ENCODE results near the gene HOMER2. TPM values are rescaled to one million over a fixed set of nuclear protein-coding genes. Genes with fewer than 3 reads are reported as not detected.

The HOMER2 gene
- total and polyA plus RNA-seq, 9 of the 15 experiments (the other 6 are each of a cell fraction or from before 2014, with no cell fraction given), result 0.13 to 0.47 (median 0.29) TPM; not detected in 1

DNA sequence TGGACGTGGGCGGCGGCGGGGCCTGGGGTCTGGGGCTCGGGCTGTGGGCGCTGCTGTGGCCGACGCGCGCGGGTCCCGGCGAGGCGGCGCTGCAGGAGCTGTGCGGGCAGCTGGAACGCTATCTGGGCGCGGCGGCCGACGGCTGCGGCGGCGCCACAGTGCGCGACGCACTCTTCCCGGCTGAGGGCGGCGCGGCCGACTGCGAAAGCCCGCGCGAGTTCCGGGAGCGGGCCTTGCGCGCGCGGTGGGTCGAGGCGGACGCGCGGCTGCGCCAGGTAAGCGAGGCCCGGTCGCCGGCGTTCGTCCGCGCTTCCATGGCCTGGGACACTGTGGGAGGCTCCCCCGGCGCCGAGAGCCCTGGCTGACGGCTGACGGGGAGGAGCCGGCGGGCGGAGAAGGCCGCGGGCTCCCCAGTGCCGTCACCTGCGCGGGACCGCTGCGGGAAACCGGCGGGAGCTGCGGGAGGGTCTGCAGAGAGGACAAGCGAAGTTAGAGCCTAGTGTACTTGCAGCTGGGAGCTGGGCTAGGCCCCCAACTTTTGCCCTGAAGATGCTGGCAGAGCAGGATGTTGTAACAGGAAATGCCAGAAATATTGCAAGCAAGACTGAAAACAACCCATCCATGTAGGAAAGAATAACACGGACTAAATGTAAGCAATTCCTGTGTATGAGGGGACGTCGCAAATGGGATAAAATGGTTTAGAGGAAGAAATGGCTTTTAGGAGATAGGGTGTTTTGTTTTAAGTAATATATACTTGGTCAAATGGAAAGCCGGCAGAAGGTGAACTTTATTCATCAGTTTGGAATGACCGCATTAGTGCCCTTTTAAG lies 142.2 kb downstream of the HOMER2 start (continued):
- peak; percentile 83; the same call in 1 of the 2 replicates for TF ChIP-seq GATAD2B (IDR thresholded peaks at IDR 0.05; ENCODE audit: borderline replicate concordance)
- TF ChIP-seq TGIF2 (CRISPR knock-in tag; IDR thresholded peaks at IDR 0.05), result no peak
- TF ChIP-seq TAF15 (IDR thresholded peaks at IDR 0.05; ENCODE audit: low read depth, low read length), result no peak
- TF ChIP-seq, protein P1, sequence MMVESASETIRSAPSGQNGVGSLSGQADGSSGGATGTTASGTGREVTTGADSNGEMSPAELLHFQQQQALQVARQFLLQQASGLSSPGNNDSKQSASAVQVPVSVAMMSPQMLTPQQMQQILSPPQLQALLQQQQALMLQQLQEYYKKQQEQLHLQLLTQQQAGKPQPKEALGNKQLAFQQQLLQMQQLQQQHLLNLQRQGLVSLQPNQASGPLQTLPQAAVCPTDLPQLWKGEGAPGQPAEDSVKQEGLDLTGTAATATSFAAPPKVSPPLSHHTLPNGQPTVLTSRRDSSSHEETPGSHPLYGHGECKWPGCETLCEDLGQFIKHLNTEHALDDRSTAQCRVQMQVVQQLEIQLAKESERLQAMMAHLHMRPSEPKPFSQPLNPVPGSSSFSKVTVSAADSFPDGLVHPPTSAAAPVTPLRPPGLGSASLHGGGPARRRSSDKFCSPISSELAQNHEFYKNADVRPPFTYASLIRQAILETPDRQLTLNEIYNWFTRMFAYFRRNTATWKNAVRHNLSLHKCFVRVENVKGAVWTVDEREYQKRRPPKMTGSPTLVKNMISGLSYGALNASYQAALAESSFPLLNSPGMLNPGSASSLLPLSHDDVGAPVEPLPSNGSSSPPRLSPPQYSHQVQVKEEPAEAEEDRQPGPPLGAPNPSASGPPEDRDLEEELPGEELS (CRISPR knock-in tag; IDR thresholded peaks at IDR 0.05; ENCODE audit: borderline replicate concordance), result 0 out of 2 replicates have a peak, but pooled peaks have one; percentile 11
- TF ChIP-seq IRF2 (CRISPR knock-in tag; IDR thresholded peaks at IDR 0.05), result no peak
- TF ChIP-seq, protein P2, sequence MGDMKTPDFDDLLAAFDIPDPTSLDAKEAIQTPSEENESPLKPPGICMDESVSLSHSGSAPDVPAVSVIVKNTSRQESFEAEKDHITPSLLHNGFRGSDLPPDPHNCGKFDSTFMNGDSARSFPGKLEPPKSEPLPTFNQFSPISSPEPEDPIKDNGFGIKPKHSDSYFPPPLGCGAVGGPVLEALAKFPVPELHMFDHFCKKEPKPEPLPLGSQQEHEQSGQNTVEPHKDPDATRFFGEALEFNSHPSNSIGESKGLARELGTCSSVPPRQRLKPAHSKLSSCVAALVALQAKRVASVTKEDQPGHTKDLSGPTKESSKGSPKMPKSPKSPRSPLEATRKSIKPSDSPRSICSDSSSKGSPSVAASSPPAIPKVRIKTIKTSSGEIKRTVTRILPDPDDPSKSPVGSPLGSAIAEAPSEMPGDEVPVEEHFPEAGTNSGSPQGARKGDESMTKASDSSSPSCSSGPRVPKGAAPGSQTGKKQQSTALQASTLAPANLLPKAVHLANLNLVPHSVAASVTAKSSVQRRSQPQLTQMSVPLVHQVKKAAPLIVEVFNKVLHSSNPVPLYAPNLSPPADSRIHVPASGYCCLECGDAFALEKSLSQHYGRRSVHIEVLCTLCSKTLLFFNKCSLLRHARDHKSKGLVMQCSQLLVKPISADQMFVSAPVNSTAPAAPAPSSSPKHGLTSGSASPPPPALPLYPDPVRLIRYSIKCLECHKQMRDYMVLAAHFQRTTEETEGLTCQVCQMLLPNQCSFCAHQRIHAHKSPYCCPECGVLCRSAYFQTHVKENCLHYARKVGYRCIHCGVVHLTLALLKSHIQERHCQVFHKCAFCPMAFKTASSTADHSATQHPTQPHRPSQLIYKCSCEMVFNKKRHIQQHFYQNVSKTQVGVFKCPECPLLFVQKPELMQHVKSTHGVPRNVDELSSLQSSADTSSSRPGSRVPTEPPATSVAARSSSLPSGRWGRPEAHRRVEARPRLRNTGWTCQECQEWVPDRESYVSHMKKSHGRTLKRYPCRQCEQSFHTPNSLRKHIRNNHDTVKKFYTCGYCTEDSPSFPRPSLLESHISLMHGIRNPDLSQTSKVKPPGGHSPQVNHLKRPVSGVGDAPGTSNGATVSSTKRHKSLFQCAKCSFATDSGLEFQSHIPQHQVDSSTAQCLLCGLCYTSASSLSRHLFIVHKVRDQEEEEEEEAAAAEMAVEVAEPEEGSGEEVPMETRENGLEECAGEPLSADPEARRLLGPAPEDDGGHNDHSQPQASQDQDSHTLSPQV (IDR thresholded peaks at IDR 0.05), result no peak
- TF ChIP-seq RBBP5 (IDR thresholded peaks at IDR 0.05; ENCODE audit: borderline replicate concordance, insufficient read depth, low read length, poor library complexity, severe bottlenecking), result peak; percentile 73
- no peak for TF ChIP-seq SMARCA5 (IDR thresholded peaks at IDR 0.05)
- no peak for TF ChIP-seq CBX3 (IDR thresholded peaks at IDR 0.05; ENCODE audit: borderline replicate concordance in 1 of 2, low read length in 2 of 2)
- no peak for TF ChIP-seq SLC30A9 (CRISPR knock-in tag; IDR thresholded peaks at IDR 0.05)
- no peak for TF ChIP-seq JUNB (CRISPR knock-in tag; conservative IDR thresholded peaks at IDR 0.05)
- no peak for TF ChIP-seq MECOM (CRISPR knock-in tag; IDR thresholded peaks at IDR 0.05)
- no peak for TF ChIP-seq RHOXF2B (CRISPR knock-in tag; conservative IDR thresholded peaks at IDR 0.05)
- TF ChIP-seq, protein P3, sequence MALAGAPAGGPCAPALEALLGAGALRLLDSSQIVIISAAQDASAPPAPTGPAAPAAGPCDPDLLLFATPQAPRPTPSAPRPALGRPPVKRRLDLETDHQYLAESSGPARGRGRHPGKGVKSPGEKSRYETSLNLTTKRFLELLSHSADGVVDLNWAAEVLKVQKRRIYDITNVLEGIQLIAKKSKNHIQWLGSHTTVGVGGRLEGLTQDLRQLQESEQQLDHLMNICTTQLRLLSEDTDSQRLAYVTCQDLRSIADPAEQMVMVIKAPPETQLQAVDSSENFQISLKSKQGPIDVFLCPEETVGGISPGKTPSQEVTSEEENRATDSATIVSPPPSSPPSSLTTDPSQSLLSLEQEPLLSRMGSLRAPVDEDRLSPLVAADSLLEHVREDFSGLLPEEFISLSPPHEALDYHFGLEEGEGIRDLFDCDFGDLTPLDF (CRISPR knock-in tag; IDR thresholded peaks at IDR 0.05), result no peak; the same call in 1 of the 2 replicates
- peak; percentile 55 for TF ChIP-seq GABPA (tag; conservative IDR thresholded peaks at IDR 0.05; ENCODE audit: low read depth)
- TF ChIP-seq RBM15 (IDR thresholded peaks at IDR 0.05; ENCODE audit: insufficient read depth, low read length), result no peak
- no peak for TF ChIP-seq ZZZ3 (IDR thresholded peaks at IDR 0.05)
- peak; percentile 60; the same call in 1 of the 2 replicates for TF ChIP-seq CHD2 (IDR thresholded peaks at IDR 0.05; ENCODE audit: low read depth, low read length)
- no peak for TF ChIP-seq NFXL1 (CRISPR knock-in tag; IDR thresholded peaks at IDR 0.05)
- TF ChIP-seq COPS2 (conservative IDR thresholded peaks at IDR 0.05), result no peak
- TF ChIP-seq ZNF184 (CRISPR knock-in tag; IDR thresholded peaks at IDR 0.05), result no peak
- TF ChIP-seq MEF2A (IDR thresholded peaks at IDR 0.05; ENCODE audit: control insufficient read depth, low read depth, low read length), result no peak

All from K562 (cell line).